ENCODE results near the gene ERC2. TPM values are rescaled to one million over a fixed set of nuclear protein-coding genes. Genes with fewer than 3 reads are reported as not detected.
A peak's percentile ranks its signal among the peaks of the same experiment; 100 is the strongest.

ERC2 gene
- total RNA-seq, 2 donors from 2014 or later, result 16.1 to 22.8 TPM

- peaks cover 10% of the 10 kb centered on the region for H3K27me3 Mint-ChIP-seq (ENCODE audit: insufficient read depth)
- no peaks in the 10 kb centered on the region for H3K36me3 Mint-ChIP-seq (ENCODE audit: low read depth)
- H3K9me3 Mint-ChIP-seq, result no peaks in the 10 kb centered on the region
- no peaks in the 10 kb centered on the region for H3K27me3 ChIP-seq (ENCODE audit: control insufficient read depth, insufficient read depth, low read length, poor library complexity, severe bottlenecking)
- WGBS, 2 experiments (ENCODE audit: insufficient coverage in 1 of 2, insufficient read length in 1 of 2), result 84 to 90% methylated on average over 2 to 5 of the region's 5 CpGs
- peak; percentile 53 for TF ChIP-seq CTCF (conservative IDR thresholded peaks at IDR 0.05)
- H3K36me3 ChIP-seq (ENCODE audit: control insufficient read depth, insufficient read depth, low read length), result no peaks in the 10 kb centered on the region
- H3K4me3 Mint-ChIP-seq, result no peak overlapping the region
- DNase-seq, result peak; percentile 59
- no peak overlapping the region for H3K9ac ChIP-seq (ENCODE audit: extremely low read depth, low read length, poor library complexity, severe bottlenecking)
- peaks cover 6% of the 10 kb centered on the region for H3K4me1 Mint-ChIP-seq
- H3K27ac Mint-ChIP-seq, result no peak overlapping the region
- H3K9me3 ChIP-seq (ENCODE audit: control insufficient read depth, low read length), result no peaks in the 10 kb centered on the region
- H3K4me1 ChIP-seq (ENCODE audit: control insufficient read depth, insufficient read depth, low read length), result no peaks in the 10 kb centered on the region
- no peak overlapping the region for H3K4me3 ChIP-seq (ENCODE audit: low read length)
- H3K27ac ChIP-seq (ENCODE audit: low read depth, low read length), result no peak overlapping the region
Observed at GRCh38 chr3:55723653-55724406, 744.4 kb downstream of the ERC2 start.

- TF ChIP-seq CTCF (conservative IDR thresholded peaks at IDR 0.05), result peak; percentile 78
- H3K36me3 ChIP-seq (ENCODE audit: control insufficient read depth, insufficient read depth, low read length), result no peaks in the 10 kb centered on the region
Observed at GRCh38 chr3:55721716-55722484, 746.4 kb downstream of the ERC2 start.

DNA sequence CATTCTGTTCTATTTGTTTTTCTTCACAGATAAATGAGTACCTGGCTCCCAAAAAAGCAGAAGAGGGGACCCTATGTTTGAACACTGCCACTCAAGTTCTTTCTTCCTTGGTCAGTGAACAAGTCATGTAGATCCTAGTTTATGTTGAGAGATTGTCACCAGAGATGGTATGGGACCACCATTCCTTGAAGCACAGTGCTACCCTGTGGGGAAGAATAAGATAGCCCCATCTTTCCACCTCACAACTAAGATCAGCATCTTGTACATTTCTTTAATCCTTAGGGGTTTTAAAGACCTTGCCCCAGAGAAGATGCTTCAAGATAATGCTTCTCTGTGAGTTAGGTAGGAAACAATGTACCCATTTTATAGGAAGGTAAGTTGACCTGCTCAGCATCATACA lies 747.7 kb downstream of the ERC2 start:
- no peak overlapping the region for H3K4me3 ChIP-seq (ENCODE audit: low read length)
- H3K9ac ChIP-seq (ENCODE audit: extremely low read depth, low read length, poor library complexity, severe bottlenecking), result no peak overlapping the region
- H3K4me1 Mint-ChIP-seq, result peaks cover 6% of the 10 kb centered on the region
- peaks cover 12% of the 10 kb centered on the region for H3K27me3 Mint-ChIP-seq (ENCODE audit: insufficient read depth)
- H3K4me3 Mint-ChIP-seq, result no peak overlapping the region
- H3K9me3 Mint-ChIP-seq, result peaks cover 5% of the 10 kb centered on the region
- H3K36me3 Mint-ChIP-seq (ENCODE audit: low read depth), result peaks cover 3% of the 10 kb centered on the region
- H3K36me3 ChIP-seq (ENCODE audit: control insufficient read depth, insufficient read depth, low read length), result no peaks in the 10 kb centered on the region
- DNase-seq, result no peak
- H3K4me1 ChIP-seq (ENCODE audit: control insufficient read depth, insufficient read depth, low read length), result no peaks in the 10 kb centered on the region
- TF ChIP-seq CTCF (conservative IDR thresholded peaks at IDR 0.05), result peak; percentile 52
- H3K9me3 ChIP-seq (ENCODE audit: control insufficient read depth, low read length), result peaks cover 5% of the 10 kb centered on the region
- no peak overlapping the region for H3K27ac ChIP-seq (ENCODE audit: low read depth, low read length)
- no peaks in the 10 kb centered on the region for H3K27me3 ChIP-seq (ENCODE audit: control insufficient read depth, insufficient read depth, low read length, poor library complexity, severe bottlenecking)
- H3K27ac Mint-ChIP-seq, result no peak overlapping the region

More at GRCh38 chr3:55721716-55722484, 746.4 kb downstream of the ERC2 start:
- Histone ChIP-seq H3K27me3 (ENCODE audit: control insufficient read depth, insufficient read depth, low read length, poor library complexity, severe bottlenecking) (no peaks in the 10 kb centered on the region), H3K4me1 (ENCODE audit: control insufficient read depth, insufficient read depth, low read length) (no peaks in the 10 kb centered on the region), H3K9ac (ENCODE audit: extremely low read depth, low read length, poor library complexity, severe bottlenecking) (no peak overlapping the region), H3K4me3 (ENCODE audit: low read length) (no peak overlapping the region), H3K27ac (ENCODE audit: low read depth, low read length) (no peak overlapping the region), H3K9me3 (ENCODE audit: control insufficient read depth, low read length) (no peaks in the 10 kb centered on the region)
- H3K4me3 Mint-ChIP-seq, result no peak overlapping the region
- DNase-seq, result peak; percentile 71
- 61 to 79% methylated on average over 2 to 5 of the region's 5 CpGs for whole genome bisulfite sequencing, 2 experiments (ENCODE audit: insufficient coverage in 1 of 2, insufficient read length in 1 of 2)
- H3K27me3 Mint-ChIP-seq (ENCODE audit: insufficient read depth), result peaks cover 11% of the 10 kb centered on the region
- peaks cover 6% of the 10 kb centered on the region for H3K4me1 Mint-ChIP-seq
- H3K9me3 Mint-ChIP-seq, result peaks cover under 1% of the 10 kb centered on the region
- H3K27ac Mint-ChIP-seq, result no peak overlapping the region
- peaks cover under 1% of the 10 kb centered on the region for H3K36me3 Mint-ChIP-seq (ENCODE audit: low read depth)
